Subcutaneous adipose tissue (tissue), 4 donors: ENCODE data around the gene RAB3GAP2. TPM values are rescaled to one million over a fixed set of nuclear protein-coding genes. Genes with fewer than 3 reads are reported as not detected.

Experiments used
- total RNA-seq, 4 donors: library from RNA; depleted of rRNA; stranded (reverse); fragments of >200 nt; gene quantifications; one replicate each; pipeline ENCODE4 v1.1.0, GENCODE V29; 2016
- TF ChIP-seq, protein P1 (sequence below): fragments of 450-650 bp; IDR thresholded peaks from one replicate; pipeline ENCODE4 v1.5.1; 2016; ENCODE audit warnings: low read depth, mild to moderate bottlenecking, control low read depth, antibody characterized with exemption, moderate library complexity

The RAB3GAP2 gene
- total RNA-seq, 4 donors from 2014 or later: 23.9 to 41.7 (median 31.3) TPM

DNA sequence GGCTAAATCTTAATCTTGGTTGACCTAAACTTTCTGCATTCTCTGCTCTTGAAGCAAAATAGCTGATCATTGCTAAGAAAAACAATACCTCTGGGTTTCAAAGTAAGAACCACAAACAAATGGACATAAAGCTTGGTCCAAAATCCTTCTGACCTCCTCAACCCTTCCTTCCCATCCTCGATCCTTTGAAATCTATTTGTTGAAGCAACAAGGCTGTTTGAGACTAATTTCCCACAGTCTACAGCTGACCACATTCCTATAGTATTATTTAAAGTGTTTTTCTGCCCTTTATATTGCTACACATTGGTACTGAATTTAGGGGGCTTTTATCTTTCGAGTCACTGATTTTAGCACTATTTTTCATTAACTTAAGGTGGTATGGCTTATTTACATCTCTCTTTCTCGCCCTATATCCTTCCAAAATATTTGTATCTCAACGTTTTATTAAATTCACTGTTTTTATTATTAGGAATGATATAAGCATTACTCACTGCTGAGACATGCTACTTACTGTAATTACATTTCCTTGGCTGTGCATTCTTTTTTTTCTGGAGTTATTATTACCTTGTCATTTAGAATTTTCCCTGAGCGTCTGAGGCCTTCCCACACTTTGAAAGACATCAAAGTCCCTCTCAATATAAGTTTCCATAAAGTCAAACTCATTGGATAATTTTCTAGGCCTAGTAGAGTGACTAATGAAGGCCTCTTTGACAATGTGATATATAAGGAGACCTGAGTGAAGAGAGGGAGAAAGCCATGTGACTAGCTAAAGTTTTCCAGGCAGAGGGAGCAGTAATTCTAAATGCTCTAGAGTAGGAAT lies 73.9 kb downstream of the RAB3GAP2 start:
- TF ChIP-seq, protein P1, sequence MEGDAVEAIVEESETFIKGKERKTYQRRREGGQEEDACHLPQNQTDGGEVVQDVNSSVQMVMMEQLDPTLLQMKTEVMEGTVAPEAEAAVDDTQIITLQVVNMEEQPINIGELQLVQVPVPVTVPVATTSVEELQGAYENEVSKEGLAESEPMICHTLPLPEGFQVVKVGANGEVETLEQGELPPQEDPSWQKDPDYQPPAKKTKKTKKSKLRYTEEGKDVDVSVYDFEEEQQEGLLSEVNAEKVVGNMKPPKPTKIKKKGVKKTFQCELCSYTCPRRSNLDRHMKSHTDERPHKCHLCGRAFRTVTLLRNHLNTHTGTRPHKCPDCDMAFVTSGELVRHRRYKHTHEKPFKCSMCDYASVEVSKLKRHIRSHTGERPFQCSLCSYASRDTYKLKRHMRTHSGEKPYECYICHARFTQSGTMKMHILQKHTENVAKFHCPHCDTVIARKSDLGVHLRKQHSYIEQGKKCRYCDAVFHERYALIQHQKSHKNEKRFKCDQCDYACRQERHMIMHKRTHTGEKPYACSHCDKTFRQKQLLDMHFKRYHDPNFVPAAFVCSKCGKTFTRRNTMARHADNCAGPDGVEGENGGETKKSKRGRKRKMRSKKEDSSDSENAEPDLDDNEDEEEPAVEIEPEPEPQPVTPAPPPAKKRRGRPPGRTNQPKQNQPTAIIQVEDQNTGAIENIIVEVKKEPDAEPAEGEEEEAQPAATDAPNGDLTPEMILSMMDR: no peak

DNA sequence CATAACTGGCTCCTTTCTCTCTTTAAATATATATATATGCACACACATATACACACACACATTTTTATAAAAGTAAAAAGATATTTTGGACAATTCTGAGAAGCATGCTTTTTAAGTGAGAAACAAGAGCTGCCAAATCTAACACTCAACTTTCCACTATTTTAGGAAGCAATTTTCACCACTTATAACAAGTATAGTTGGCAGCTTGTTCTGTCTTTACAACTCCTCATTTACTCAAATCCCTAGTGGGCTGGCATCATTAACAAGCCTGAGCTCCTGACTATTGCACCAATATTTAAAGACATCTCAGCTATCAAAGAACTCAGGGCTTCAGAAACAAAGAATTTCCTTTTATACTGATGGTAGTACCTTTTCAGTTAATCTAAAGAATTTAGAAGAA lies 76.6 kb downstream of the RAB3GAP2 start:
- TF ChIP-seq, protein P1: no peak

DNA sequence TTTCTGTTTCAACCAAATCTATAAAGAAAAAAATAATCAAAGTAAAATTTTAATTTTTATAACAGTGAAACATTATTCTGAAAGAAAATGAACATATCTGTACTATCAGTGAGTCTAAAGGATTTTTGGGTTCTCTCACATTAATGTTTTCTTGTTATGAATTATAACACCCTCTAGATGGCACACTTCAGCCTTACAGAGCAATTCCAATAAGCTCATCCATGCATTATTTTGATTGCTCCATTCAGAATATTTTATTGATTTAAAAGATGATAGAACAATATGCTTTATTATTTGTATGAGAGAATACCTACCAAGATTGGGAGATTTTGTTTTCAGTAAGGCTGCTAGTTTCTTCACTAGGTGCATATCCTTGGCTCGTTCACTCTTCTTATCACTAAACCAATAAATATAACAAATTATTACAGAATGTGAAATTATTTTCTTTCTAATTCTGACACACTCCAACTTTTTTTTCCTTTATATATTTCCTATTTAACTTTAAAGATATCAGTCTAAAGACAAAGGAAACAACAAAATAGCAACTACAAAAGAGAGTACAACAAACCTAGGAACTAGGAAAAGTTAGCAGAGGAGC lies 82.4 kb downstream of the RAB3GAP2 start:
- TF ChIP-seq, protein P1: no peak

DNA sequence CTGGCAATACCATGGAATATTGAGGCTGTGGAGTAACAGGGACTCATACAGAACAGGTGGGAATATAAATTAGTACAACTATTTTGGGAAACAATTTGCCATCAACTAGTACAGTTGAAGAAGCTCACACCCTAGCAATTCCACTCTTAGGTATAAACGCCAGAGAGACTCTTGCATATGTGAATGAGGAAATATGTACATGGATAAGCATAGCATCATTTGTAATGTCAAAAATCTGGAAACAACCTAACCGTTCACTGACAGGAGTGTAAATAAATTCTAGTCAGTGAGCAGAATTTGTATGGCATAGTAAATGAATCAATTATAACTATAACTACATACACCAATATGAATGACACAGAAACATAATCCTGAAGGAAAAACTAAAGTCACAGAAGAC lies 83.7 kb downstream of the RAB3GAP2 start:
- TF ChIP-seq, protein P1: no peak

DNA sequence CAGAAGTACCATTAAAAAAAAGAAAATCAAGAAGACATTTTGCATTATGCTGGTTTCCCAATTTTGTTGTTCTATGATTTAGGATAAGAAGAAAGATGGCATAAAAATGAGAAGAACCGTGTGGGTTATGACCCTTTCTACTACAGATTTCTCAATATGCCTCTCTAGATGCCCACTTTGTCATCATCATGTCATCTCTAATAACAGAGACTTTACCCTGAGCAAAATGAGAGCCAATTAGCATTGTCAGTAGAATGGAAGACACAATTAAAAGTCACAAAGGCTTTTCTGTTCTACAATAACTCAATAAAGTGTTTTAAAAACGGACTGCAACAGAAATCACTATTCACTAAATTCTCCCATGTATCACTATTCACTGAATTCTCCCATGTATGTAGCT lies 85.5 kb downstream of the RAB3GAP2 start:
- TF ChIP-seq, protein P1: no peak

DNA sequence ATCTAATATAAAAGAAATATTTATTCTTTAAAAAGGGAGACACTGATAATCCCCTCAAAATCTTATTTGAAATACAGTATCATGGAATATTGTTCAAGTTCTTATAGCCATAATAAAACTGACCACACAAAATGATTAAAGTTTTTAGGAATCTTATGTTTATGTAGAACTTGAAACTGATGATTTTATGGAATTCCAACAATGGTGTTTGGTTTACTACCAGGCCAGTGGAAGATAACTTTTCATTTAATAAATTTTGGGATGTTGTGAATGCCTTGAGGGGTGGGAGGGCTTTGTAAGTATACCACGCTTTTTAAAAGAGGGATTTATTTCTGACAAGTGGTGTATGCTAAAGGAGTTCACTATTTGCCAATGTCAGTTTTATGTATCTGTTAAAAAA lies 87.7 kb downstream of the RAB3GAP2 start:
- TF ChIP-seq, protein P1: no peak

DNA sequence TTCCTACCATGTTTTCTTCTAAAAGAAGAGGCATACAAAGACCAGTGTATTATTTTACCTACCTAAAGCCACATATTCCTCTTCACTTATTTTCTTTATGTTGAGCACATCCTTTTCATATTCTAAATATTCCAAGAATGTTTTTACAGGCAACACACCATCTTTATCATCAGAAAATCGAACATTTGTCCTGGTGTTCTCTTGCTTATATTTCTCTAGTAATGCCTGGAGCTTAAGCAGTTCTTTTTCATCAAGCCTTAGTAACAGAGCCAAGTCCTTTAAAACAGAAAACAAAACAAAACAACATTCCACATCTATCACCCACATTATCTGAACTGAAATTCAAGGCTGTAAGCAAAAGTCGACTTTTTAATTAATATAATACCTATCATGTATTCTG lies 89.6 kb downstream of the RAB3GAP2 start:
- TF ChIP-seq, protein P1: no peak
